Thyroid gland (tissue), 4 donors: ENCODE measurements around the gene PBXIP1.

Experiments used
- CTCF ChIP-seq, 6 experiments: fragments of 200-600 bp in 3 of 6; fragments of 450-650 bp in 3 of 6; sonication (generic) in 3 of 6; IDR thresholded peaks; one replicate each; pipeline ENCODE4 v1.5.1; 2016 to 2019; ENCODE audit warnings: antibody characterized with exemption in 6 of 6, mild to moderate bottlenecking in 2 of 6, inconsistent platforms in 1 of 6, moderate library complexity in 1 of 6
- POLR2A ChIP-seq, 2 donors: fragments of 450-650 bp; IDR thresholded peaks; one replicate each; pipeline ENCODE4 v1.6.1; 2017; ENCODE audit warnings: antibody characterized with exemption in 2 of 2, mild to moderate bottlenecking in 2 of 2, moderate library complexity in 1 of 2

- TF ChIP-seq CTCF (IDR thresholded peaks at IDR 0.05) (no peak), POLR2A (IDR thresholded peaks at IDR 0.05) (peak in 1 of 2 donors; percentile 43)
These were observed 49.4 kb upstream of the PBXIP1 start for GRCh38 chr1:155005076-155006011.
